Measurements from ENCODE around the gene BCL7C. TPM values are rescaled to one million over a fixed set of nuclear protein-coding genes. Genes with fewer than 3 reads are reported as not detected.

The BCL7C gene
- total and polyA plus RNA-seq, 2 of the 13 experiments (the other 11 are each of a cell fraction or from before 2014, with no cell fraction given): 17.7 to 33.8 TPM

DNA sequence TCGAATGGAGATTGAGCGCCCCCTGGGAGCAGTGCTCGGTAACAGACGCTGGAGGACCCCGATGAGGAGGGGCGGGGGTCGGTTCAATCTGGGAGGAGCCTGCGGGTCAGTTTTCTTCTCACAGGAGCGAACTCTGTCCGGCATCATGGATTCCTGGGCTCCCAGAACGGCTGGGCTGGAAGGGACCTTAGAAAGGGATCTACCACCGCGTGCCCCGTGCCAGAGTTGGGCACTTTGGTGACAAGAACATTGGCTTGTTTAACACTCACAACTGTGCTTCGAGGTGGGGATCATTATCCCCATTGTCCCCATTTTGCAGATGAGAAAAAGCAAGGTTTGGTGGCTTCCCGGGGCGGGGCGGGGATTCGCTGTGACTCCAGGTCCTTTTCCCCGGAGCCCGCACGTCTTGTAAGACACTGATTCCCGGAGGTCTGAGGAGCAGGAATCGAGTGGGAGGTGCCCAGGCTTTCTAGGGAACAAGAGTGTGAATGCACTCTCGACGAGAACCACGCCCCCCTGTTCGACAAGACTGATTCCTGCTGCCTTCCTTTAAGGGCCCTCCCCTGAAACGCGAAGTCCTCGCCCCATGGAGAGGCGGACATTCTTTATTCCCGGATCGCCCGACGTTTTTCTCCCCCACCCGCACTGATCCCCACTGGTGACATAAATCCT, 28.0 kb upstream of the BCL7C start (continued):
- TF ChIP-seq, protein P1, sequence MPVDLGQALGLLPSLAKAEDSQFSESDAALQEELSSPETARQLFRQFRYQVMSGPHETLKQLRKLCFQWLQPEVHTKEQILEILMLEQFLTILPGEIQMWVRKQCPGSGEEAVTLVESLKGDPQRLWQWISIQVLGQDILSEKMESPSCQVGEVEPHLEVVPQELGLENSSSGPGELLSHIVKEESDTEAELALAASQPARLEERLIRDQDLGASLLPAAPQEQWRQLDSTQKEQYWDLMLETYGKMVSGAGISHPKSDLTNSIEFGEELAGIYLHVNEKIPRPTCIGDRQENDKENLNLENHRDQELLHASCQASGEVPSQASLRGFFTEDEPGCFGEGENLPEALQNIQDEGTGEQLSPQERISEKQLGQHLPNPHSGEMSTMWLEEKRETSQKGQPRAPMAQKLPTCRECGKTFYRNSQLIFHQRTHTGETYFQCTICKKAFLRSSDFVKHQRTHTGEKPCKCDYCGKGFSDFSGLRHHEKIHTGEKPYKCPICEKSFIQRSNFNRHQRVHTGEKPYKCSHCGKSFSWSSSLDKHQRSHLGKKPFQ (CRISPR knock-in tag; IDR thresholded peaks at IDR 0.05; ENCODE audit: insufficient replicate concordance): peak; percentile 84
- TF ChIP-seq POLR2AphosphoS5 (IDR thresholded peaks at IDR 0.05; ENCODE audit: low read depth, low read length) (peak; percentile 49), BORCS8-MEF2B (CRISPR knock-in tag; IDR thresholded peaks at IDR 0.05) (peak; percentile 32; the same call in 1 of the 2 replicates), ZNF891 (CRISPR knock-in tag; IDR thresholded peaks at IDR 0.05) (0 out of 2 replicates have a peak, but pooled peaks have one; percentile 9), ZNF138 (CRISPR knock-in tag; IDR thresholded peaks at IDR 0.05; ENCODE audit: low read depth) (peak; percentile 59), ZNF567 (CRISPR knock-in tag; IDR thresholded peaks at IDR 0.05; ENCODE audit: borderline replicate concordance) (no peak), ZNF607 (CRISPR knock-in tag; IDR thresholded peaks at IDR 0.05; ENCODE audit: borderline replicate concordance) (0 out of 2 replicates have a peak, but pooled peaks have one; percentile 62), ZNF143 (CRISPR knock-in tag; IDR thresholded peaks at IDR 0.05) (no peak), YY1 (IDR thresholded peaks at IDR 0.05; ENCODE audit: insufficient read depth, insufficient replicate concordance, low read depth, low read length) (peak; percentile 67), GATAD2A (CRISPR knock-in tag; IDR thresholded peaks at IDR 0.05) (peak; percentile 74), POLR2G (IDR thresholded peaks at IDR 0.05; ENCODE audit: low read depth, low read length) (peak; percentile 48; the same call in 1 of the 2 replicates), HMG20B (CRISPR knock-in tag; conservative IDR thresholded peaks at IDR 0.05) (0 out of 2 replicates have a peak, but pooled peaks have one; percentile 23), SKI (IDR thresholded peaks at IDR 0.05; ENCODE audit: partially characterized antibody) (peak; percentile 9), ZSCAN9 (CRISPR knock-in tag; IDR thresholded peaks at IDR 0.05; ENCODE audit: borderline replicate concordance) (peak; percentile 39; the same call in 1 of the 2 replicates), RBM39 (IDR thresholded peaks at IDR 0.05; ENCODE audit: low read depth, low read length, poor library complexity, severe bottlenecking) (peak; percentile 48), ZKSCAN1 (IDR thresholded peaks at IDR 0.05; ENCODE audit: low read length) (no peak), MIXL1 (CRISPR knock-in tag; IDR thresholded peaks at IDR 0.05) (peak; percentile 45; the same call in 1 of the 2 replicates), ZNF180 (CRISPR knock-in tag; IDR thresholded peaks at IDR 0.05; ENCODE audit: borderline replicate concordance, low read depth) (no peak)
- TF ChIP-seq, protein P2, sequence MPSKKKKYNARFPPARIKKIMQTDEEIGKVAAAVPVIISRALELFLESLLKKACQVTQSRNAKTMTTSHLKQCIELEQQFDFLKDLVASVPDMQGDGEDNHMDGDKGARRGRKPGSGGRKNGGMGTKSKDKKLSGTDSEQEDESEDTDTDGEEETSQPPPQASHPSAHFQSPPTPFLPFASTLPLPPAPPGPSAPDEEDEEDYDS (CRISPR knock-in tag; IDR thresholded peaks at IDR 0.05): peak; percentile 59
- TF ChIP-seq, protein P3, sequence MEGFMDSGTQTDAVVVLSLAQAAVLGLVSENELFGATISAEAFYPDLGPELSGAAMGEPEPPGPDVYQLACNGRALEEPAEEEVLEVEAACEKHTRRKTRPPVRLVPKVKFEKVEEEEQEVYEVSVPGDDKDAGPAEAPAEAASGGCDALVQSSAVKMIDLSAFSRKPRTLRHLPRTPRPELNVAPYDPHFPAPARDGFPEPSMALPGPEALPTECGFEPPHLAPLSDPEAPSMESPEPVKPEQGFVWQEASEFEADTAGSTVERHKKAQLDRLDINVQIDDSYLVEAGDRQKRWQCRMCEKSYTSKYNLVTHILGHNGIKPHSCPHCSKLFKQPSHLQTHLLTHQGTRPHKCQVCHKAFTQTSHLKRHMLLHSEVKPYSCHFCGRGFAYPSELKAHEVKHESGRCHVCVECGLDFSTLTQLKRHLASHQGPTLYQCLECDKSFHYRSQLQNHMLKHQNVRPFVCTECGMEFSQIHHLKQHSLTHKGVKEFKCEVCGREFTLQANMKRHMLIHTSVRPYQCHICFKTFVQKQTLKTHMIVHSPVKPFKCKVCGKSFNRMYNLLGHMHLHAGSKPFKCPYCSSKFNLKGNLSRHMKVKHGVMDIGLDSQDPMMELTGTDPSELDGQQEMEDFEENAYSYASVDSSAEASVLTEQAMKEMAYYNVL (CRISPR knock-in tag; IDR thresholded peaks at IDR 0.05; ENCODE audit: borderline replicate concordance): peak; percentile 5; the same call in 1 of the 2 replicates
- TF ChIP-seq, protein P4, sequence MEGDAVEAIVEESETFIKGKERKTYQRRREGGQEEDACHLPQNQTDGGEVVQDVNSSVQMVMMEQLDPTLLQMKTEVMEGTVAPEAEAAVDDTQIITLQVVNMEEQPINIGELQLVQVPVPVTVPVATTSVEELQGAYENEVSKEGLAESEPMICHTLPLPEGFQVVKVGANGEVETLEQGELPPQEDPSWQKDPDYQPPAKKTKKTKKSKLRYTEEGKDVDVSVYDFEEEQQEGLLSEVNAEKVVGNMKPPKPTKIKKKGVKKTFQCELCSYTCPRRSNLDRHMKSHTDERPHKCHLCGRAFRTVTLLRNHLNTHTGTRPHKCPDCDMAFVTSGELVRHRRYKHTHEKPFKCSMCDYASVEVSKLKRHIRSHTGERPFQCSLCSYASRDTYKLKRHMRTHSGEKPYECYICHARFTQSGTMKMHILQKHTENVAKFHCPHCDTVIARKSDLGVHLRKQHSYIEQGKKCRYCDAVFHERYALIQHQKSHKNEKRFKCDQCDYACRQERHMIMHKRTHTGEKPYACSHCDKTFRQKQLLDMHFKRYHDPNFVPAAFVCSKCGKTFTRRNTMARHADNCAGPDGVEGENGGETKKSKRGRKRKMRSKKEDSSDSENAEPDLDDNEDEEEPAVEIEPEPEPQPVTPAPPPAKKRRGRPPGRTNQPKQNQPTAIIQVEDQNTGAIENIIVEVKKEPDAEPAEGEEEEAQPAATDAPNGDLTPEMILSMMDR (CRISPR knock-in tag; IDR thresholded peaks at IDR 0.05): peak; percentile 99
- TF ChIP-seq, protein P5, sequence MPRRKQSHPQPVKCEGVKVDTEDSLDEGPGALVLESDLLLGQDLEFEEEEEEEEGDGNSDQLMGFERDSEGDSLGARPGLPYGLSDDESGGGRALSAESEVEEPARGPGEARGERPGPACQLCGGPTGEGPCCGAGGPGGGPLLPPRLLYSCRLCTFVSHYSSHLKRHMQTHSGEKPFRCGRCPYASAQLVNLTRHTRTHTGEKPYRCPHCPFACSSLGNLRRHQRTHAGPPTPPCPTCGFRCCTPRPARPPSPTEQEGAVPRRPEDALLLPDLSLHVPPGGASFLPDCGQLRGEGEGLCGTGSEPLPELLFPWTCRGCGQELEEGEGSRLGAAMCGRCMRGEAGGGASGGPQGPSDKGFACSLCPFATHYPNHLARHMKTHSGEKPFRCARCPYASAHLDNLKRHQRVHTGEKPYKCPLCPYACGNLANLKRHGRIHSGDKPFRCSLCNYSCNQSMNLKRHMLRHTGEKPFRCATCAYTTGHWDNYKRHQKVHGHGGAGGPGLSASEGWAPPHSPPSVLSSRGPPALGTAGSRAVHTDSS (CRISPR knock-in tag; conservative IDR thresholded peaks at IDR 0.05): peak; percentile 29; the same call in 1 of the 2 replicates

Measured in HepG2 (cell line).